Islet of Langerhans (tissue), 1 donor: ENCODE results near the gene NBDY.
A peak's percentile ranks its signal among the peaks of the same experiment; 100 is the strongest.
"Not testable (repeated sequence)": the region's sequence is repeated elsewhere in the genome, so short reads cannot be mapped to it uniquely, and the experiment has no call there.

Source experiments
- FAIRE-seq: peaks from one replicate; lab custom pipeline; 2011; peaks lifted over from hg19 to GRCh38; lab: Jason Lieb, UNC

NBDY gene

DNA sequence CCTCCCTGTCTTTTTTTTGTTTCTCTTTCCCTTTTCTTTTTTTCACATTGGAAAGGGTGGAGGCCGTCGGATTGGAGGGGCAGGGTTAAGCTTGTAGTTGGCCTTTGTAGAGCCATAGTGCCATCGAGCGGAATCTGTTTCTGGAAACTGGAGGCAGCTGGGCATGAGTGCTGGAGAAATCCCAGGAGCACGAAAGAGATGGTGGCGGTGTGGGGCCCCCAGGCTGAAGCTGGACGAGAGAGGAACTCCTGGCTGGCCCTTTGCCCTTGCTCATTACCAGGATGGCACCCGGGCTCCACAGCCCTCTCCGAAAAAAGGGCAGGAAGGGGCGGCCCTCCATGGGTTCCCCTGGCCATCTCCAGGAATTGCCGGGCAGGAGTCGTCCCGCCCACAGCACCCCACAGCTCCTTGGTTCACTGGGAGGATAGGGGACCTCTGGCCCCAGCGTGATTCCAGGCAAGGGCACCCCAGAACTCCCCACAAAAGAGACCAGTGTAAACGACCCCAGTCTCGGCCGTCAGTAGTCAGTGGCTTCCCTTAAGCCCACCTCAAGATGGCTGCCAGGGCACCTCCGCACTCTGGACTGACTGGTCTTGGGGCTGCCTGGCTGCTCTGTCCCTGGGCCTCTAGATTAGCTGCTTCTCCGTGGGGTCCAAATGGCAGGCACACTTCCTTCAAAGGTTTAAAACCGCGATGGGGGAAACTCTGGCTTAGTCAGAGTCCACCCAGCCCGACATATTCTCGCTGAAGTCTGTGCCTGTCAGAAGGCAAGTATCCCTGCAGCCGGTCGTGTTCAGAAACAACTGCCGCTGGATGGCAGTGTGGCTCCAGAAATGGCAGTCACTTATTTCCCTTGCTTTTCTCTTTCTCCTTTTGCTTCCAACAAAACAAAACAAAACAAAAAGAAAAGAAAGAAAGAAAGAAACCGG, 74.1 kb downstream of the NBDY start:
- FAIRE-seq = peak; percentile 62

DNA sequence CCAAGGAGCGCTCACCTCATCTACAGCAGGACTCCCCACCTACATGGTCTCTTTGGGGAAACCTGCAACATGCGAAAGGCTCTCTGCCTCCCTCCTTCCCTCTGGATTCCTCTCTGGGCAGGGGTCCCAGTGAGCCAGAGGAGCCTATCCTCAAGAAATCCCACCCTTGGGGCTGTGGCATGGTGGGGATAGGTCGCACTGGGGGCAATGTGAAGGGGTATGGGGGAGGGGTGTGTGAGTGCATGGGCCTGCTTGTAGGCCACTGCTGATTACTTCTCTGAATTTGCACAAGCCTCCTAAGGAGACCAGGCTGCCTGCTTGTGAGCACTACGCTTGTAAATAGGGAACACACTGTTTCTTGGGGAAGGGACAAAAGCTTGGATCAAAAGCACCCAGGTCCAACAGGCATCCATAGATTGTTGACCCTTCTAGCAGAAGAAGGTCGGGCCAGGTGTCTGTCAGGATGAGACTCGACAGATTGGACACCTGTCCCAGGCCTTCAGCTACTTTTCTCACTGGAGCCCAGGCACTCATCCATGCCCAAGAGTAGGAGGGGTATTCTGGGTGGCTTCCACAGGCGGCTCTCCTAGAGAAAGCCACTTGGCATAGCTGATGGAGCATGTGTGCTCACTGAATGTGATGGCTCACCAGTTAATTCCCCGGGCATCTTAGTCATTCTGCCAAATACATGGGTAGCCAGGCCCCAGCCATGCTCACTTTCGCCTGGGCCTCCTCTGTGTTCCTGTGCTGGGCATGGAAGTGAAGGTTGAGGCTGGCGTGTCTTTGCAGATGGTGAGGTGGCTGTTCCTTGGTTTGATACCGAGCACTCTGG, 75.0 kb downstream of the NBDY start:
- FAIRE-seq = no peak

DNA sequence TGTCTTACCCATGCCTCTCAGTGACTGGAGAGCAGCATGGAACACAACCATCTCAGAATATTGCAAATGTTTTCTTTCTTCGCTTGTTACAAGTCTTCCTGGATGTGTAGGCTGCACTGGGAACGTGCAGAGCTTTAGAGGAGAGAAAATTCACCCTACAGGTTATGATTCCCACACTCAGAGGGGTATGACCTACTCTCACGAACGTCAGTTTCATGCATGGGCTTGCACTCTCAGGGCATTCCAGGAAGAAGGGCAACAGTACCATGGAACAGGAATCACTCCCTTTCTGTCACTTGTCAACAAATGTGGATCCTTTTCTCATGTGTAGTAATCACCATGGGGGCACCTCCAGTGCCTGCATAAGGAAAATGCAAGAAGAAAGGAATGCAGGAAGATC, 75.8 kb downstream of the NBDY start:
- FAIRE-seq = no peak

DNA sequence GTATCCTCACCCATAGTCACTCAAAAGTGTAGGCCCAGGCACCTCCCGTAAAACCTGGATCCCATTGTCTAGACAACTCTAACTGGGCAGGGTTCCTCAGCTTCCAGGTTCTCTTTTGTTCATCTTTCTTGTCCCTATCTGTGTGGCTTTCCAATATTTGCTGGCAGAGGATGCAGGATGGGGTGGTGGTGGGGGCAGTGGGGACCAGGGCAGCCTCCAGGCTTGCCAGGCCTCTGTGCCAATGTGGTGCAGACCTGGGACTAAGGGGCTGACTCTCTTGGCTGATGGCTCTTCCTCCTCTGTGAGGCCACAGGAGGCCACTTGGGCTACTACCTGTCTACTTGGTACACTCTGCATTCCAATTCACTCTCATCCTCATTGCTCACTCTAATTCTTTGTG, 76.4 kb downstream of the NBDY start:
- no peak for FAIRE-seq

DNA sequence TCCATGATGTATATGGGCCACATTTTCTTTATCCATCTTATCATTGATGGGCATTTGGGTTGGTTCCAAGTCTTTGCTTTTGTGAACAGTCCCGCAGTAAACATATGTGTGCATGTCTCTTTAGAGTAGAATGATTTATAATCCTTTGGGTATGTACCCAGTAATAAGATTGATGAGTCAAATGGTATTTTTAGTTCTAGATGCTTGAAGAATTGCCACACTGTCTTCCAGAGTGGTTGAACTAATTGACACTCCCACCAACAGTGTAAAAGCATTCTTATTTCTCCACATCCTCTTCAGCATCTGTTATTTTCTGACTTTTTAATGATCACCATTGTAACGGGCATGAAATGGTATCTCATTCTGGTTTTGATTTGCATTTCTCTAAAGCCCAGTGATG, 77.1 kb downstream of the NBDY start:
- FAIRE-seq = not testable (repeated sequence)

DNA sequence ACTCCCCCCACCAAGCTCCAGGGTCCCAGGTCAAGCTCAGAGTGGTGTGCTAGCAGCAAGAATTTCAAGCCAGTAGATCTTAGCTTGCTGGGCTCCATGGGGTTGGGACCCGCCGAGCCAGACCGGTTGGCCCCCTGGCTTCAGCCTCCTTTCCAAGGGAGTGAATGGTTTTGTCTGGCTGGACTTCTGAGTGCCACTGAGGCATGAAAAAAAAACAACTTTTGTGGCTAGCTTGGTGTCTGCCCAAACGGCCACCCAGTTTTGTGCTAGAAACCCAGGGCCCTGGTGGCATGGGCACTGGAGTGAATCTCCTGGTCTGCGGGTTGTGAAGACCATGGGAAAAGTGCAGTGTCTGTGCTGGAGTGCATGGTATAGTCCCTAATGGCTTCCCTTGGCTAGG, 82.6 kb downstream of the NBDY start:
- FAIRE-seq = no peak

DNA sequence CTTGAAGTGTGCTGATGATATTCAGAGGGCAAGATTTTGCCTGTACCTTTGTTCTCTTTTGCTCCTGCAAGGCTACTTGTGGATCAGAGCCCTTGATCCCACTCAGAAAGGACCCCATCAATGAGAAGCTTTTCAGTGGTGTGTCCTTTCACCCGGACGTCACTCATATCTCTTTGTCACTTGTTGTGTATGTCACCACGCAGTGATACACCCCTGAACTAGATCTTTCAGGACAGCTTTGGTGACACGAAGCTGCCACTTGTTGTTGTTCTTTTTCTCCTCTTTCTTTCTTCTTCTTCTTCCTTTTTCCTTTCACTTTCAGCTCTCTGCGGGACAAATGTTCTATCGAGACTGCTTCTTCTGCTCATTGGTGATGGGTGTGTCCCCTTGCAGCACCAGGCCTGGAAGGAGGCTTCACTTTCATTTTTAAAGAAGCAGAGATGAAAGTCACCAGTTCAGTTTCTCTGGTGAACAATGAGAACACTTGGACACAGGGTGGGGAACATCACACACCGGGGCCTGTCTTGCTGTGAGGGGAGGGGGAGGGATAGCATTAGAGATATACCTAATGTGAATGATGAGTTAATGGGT, 83.6 kb downstream of the NBDY start:
- no peak for FAIRE-seq

DNA sequence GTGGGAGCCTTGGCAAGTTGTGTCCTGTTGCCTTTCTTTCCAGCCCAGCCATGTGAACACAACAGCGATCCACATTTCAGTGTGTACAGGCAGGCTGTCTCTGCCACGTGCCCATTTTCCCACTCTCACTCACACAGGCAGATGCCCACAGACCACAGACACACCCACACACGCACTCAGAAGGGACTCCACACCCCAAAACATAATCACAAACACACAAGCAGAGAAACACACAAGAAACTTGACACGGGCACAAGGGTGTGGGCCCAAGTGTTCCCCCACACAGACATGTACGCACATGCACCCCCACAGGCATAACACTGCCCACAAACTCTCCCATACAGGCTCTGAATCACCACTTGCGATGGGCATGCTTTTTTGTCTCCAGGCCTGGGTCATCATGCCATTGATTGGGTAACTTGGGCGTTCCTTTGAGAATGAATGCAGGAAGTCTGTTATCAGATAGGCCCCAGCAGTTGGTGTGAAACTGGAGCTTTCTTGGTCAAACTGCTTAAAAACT, 84.3 kb downstream of the NBDY start:
- no peak for FAIRE-seq

DNA sequence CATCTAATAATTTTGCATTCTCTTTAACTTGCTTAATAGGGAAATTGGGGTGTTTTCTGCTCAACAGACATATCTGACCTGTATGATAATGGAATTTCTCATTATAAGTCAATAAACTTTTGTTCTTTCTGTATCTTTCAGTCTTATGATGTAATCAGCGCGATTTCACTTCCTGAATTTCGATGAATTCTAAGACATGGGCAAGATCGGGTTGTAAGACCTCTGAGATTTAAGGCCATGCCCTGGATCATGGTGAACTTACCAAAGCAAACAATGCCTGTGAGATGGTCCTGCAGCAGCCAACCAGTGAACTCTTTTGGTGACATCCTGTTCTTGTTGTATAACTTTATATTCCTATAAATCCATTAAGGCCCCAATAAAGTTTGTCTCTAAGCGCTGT, 88.1 kb downstream of the NBDY start:
- FAIRE-seq = no peak

DNA sequence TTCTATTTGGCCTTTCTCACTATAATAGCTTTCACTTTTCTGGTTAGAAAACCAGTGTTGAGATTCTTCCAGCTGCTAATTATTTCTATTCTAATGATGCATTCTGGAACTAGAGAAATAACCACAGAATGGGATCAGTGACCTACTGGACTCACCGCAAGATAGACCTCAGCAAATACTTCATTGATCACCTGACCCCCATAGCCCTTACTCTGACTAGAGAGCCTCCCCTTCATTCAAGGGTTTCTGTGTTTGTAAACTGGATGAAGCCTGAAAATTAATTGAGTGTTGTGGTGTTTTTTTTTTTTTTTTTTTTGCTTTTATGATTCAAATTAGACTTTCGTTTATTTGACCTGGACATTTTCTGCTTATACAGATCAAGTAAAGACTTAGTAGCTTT, 97.0 kb downstream of the NBDY start:
- no peak for FAIRE-seq

DNA sequence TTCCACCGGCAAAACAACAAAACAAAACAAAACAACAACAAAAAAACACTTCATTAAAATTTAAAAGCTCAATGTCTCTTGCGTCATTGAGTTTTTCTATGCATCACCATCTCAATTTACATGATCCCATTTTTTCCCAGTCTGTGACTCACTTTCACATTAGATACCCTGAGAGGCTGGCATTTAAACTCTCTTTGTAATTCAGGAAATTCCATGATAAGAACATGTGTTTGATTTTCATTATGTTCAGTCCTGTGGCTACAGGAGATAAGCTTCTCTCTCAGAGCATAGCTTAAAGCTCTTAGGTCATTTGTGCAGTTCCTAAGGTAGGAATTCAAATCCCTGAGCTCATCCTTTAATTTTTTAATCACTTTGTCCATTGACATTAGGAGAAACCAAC, 104.6 kb downstream of the NBDY start:
- no peak for FAIRE-seq

DNA sequence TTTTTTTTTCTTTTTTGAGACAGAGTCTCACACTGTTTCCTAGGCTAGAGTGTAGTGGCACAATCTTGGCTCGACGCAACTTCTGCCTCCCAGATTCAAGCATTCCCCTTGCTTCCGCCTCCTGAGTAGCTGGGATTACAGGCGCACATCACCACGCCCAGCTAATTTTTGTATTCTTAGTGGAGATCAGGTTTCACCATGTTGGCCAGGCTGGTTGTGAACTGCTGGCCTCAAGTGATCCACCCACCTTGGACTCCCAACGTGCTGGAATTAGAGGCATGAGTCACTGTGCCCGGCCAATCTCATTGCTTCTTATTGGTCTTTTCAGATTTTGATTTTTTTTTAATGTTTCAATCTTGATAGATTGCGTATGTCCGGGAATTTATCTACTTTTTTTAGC, 124.4 kb downstream of the NBDY start:
- no peak for FAIRE-seq

DNA sequence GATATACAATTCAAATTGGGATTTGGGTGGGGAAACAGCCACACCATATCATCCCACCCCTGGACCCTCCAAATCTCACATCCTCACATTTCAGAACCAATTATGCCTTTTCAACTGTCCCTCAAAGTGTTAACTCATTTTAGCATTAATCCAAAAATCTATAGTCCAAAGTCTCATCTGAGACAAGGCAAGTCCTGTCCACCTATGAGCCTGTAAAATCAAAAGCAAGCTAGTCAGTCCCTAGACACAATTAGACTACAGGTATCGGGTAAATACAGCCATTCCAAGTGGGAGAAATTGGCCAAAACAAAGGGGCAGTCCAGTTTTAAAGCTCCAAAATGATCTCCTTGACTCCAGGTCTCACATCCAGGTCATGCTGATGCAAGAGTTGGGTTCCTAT, 128.0 kb downstream of the NBDY start:
- no peak for FAIRE-seq

DNA sequence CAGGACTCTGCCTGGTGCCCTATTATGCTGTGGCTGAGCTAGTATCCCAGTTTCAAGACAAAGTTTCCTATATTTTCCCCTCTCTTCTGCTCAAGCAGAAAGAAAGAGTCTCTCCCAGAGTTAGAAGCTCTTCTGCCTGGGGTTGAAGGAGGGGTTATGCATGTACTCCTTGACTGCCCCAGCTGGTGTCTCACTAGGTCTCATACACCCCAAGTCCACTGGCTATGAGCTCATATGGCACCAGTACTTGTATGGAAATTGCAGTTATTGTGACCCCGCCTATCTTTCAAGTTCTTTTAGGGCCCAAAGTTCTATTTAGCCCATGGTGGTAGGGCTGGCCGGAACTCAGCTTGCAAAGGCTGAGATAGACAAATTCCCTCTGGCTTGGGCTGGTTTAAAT, 131.8 kb downstream of the NBDY start:
- FAIRE-seq = no peak
